Esophagus muscularis mucosa (tissue), 4 donors: Measurements from ENCODE around the gene NPEPL1.

ENCODE experiments used
- EP300 ChIP-seq: sonication (generic); formaldehyde crosslinking; IDR thresholded peaks from one replicate; pipeline ENCODE4 v1.6.1; 2017; ENCODE audit warnings: antibody characterized with exemption
- POLR2A ChIP-seq: fragments of 450-650 bp; IDR thresholded peaks from one replicate; pipeline ENCODE4 v1.6.1; 2017; ENCODE audit warnings: antibody characterized with exemption, moderate library complexity, mild to moderate bottlenecking, low read depth
- POLR2AphosphoS5 ChIP-seq, 2 donors: sonication (generic); formaldehyde crosslinking; IDR thresholded peaks; one replicate each; pipeline ENCODE4 v1.6.1; 2017; ENCODE audit warnings: antibody characterized with exemption in 2 of 2
- TF ChIP-seq, protein P1 (sequence below), 3 experiments: fragments of 200-600 bp in 2 of 3; fragments of 450-650 bp in 1 of 3; sonication (generic) in 2 of 3; IDR thresholded peaks; one replicate each; pipeline ENCODE4 v1.5.1; 2017 to 2019; ENCODE audit warnings: antibody characterized with exemption in 3 of 3, mild to moderate bottlenecking in 2 of 3, moderate library complexity in 1 of 3

DNA sequence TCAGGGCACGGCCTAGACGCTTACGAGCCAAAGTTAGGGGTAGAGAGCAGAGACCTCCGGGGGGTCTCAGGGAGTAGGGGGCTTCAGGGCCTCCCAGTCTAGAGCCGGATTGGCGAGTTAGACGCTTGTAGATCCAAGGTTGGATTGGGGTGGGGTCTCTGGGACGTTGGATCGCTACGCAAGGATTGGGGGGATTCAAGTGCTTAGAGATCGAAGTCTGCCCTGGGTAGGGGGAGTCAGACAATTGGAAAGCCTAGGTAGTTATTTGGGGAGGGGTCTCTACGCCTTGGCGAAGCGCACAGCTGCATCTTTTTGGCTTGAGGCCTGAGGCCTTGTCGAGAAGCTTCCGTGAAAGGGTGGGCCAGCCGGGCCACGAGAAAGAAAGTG, 41.0 kb upstream of the NPEPL1 start:
- TF ChIP-seq, protein P1, sequence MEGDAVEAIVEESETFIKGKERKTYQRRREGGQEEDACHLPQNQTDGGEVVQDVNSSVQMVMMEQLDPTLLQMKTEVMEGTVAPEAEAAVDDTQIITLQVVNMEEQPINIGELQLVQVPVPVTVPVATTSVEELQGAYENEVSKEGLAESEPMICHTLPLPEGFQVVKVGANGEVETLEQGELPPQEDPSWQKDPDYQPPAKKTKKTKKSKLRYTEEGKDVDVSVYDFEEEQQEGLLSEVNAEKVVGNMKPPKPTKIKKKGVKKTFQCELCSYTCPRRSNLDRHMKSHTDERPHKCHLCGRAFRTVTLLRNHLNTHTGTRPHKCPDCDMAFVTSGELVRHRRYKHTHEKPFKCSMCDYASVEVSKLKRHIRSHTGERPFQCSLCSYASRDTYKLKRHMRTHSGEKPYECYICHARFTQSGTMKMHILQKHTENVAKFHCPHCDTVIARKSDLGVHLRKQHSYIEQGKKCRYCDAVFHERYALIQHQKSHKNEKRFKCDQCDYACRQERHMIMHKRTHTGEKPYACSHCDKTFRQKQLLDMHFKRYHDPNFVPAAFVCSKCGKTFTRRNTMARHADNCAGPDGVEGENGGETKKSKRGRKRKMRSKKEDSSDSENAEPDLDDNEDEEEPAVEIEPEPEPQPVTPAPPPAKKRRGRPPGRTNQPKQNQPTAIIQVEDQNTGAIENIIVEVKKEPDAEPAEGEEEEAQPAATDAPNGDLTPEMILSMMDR (IDR thresholded peaks at IDR 0.05) = no peak
- TF ChIP-seq POLR2AphosphoS5 (IDR thresholded peaks at IDR 0.05) = no peak
- TF ChIP-seq POLR2A = no peak
- no peak for TF ChIP-seq EP300
